Epithelial cell of prostate (primary cell): Measurements from ENCODE around the gene TM6SF1.
A peak's percentile ranks its signal among the peaks of the same experiment; 100 is the strongest.
"Not testable (repeated sequence)": the region's sequence is repeated elsewhere in the genome, so short reads cannot be mapped to it uniquely, and the experiment has no call there.

ENCODE experiments used
- DNase-seq: peaks from one replicate; pipeline ENCODE4 v3.0.0-alpha.2; 2011; ENCODE audit warnings: low read depth, low spot score
- H3K27ac ChIP-seq: fragments of 450-650 bp; 2 replicates; pipeline ENCODE4 v1.5.1; 2017; ENCODE audit warnings: mild to moderate bottlenecking

TM6SF1 gene

DNA sequence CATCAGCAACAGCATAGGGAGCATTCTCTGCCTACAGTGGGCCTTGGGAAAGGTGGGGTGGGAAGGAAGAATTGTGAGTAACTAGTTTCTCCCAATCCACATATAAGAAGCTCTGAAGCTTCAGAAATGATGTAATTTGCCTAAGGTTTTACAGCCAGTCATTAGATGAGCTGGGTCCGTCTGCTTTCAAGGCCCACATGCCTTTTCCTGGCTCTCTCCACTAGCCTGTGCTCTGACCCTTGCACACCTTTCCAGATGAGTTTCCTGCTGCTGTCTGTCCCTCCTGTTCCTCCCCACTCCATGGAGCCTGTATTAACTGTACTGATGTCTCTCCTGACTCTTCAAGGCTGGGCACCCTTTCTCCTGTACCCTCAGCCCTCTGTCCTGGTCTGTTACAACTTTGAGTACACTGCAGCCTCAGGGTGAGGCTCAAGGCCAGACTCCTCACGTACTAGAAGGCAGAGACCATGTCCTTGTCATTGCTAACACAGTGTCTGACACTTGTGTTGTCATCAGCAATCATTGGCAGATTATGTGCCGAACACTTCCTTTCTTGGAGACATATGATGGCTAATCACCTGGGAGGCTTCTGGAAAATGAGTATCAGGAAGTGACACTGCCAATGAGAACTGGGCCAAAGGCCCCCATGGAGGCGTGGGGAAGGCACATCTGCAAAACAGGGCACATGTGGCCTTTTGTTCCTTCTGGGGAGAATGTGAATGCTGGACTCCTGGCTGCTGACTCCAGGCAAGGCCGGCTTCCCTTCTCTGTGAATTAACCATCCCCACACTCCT lies 6.6 kb downstream of the TM6SF1 start:
- no peak for DNase-seq
- no peak overlapping the region for H3K27ac ChIP-seq

DNA sequence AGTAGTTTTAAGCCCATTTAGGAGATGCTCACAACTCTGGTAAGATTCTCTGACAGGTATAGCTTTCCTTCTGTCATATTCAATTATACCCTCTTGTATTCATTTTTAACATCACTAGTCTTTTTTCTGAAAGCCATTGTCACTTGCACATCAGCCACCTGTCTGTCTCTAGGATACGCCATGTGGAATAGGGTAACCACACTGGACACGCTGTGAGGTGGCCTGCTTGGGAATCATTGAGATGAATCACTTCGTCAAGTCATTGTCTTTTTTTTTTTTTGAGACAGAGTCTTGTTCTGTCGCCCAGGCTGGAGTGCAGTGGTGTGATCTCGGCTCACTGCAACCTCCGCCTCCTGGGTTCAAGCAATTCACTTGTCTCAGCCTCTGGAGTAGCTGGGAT lies 7.4 kb downstream of the TM6SF1 start:
- H3K27ac ChIP-seq, result no peak overlapping the region
- DNase-seq, result no peak

DNA sequence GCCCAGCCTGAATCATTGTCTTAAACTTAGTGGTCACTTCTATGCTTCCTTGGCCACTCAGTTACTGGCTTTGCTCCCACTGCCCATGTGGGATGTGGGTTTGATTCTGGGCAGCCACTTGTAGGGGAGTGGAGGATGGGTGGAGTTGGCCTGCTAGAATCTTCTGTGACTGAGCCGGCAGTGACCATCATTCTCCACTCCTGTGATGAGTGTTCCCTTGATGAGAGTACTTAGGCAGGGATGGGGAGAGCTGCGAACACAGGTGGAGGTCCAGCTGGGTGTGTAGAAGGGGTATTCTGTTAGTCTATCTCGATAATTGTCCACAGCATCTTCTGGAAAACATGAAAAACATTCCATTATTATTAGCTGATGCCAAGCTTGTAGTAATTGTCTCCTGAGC lies 8.0 kb downstream of the TM6SF1 start:
- no peak overlapping the region for H3K27ac ChIP-seq
- DNase-seq, result no peak

DNA sequence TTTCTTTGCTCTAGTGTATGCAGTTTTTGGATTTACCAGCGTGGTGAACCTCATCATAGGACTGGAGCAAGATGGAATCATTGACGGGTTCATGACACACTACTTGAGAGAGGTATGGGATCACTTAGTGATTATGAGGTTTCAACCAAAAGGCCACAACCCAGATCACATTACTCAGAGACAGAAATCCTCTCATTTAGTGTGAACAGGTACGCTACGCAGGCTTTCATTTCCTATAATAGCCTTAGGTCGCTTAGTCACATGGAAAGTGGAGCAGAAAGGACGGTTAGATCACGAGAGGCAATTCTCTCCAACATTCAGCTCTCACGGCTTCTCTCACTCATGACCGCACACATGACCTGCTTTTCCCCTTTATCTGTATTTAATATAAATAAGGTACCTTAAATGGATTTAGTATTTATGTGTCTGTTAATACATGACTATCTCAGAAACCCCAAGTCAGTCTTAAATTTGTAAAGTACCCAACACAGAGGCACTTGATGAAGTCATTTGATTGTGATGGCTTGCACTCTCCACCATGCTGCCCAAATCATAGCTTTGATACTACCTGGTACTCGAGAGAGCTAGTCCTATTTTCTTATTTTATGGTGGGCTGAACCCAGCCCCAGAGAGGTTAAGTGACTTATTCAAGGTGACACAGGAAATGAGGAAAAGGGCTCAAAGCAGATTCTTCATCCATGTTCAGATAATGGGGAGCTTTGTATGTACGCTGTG lies 8.6 kb downstream of the TM6SF1 start:
- H3K27ac ChIP-seq, result no peak overlapping the region
- no peak for DNase-seq

DNA sequence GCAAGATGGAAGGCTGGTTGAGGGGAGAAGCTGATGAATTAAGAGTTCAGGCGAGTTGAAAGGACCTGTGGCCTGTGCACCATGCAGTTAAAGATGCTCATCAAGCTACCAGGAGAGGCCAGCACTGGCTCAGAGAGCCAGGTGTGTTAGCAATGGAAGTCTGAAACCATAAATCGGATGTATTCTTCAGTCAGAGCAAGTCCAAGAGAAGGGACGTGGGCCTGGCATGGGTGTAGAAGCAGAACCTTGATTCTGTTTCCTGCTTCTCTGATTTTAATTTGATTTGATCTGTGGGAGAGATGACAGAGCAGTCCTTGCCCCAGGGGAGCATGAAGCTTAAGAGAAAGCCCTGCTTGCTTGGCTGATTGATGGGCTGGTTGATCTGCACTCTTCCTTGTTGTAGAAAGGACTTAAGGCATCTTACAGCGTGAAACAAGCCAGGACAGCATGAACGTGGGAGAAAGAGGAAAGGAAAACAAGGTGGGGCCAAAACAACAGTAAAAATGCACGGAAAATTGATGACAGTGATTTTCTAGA lies 10.9 kb downstream of the TM6SF1 start:
- H3K27ac ChIP-seq, result no peak overlapping the region
- DNase-seq, result no peak

DNA sequence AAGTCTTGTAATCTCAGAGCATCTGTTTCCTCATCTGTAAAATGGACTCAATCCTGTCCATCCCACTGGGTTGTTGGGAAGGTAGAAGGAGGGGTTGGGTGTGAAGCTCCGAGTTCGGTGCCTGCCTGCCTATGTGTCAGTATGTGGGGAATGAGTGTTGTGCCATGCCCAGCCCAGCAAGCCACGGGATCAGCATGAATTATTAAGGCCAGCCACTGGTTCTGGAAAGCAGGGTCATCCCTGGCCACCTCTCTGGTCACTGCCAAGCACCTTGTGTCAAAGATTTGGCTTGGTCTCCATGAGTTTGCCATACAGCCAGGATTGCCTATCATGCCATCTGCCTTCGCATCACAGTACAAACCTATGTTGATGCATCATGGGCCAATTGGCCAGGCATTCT lies 11.5 kb downstream of the TM6SF1 start:
- DNase-seq, result no peak
- no peak overlapping the region for H3K27ac ChIP-seq

DNA sequence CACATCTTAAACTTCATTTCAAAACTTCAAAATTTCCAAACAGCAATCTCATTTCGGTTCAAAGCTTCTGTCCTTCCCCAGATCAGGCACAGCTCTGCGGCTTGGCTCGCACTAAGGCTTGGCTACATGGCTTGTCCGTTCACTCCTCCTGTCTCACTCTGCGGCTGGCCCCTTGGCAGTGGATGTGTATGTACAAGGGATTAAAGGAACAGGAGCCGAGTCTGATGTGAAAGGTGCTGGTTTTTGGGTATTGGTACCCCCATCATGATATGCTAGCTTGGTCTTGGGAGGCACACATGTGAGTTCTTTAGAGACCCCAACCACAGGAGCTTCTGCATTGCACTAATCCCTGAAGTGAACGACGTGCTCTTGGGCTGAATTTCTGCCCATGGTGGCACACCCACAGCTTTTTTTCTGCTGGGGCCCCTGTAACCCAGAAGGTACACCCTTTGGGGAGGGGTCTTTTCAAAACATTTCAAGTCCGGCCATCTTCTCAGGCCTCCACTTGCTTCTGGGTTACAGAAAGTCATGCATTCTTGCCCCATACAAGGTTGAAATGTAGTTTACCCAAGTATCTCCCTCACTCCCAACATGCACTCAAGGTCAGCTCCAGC lies 12.6 kb downstream of the TM6SF1 start:
- DNase-seq, result no peak
- no peak overlapping the region for H3K27ac ChIP-seq

DNA sequence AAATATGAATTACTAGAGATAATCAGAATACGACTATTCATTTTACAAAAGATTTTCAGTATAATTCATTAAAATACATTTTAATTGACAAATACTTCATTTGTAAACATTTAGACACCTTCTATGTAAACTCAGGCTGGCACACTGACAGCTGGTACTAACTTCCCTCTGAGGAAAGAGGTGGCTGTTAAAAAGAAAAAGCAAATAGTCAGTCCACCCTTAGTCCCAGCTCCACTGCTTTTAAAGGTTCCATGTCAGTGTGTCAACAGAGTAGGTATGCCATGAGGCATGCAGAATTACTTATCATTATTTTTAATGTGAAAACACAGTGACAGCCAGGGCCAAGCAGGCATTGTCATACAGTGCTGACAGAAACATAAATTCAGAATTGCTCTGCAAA lies 16.1 kb downstream of the TM6SF1 start:
- H3K27ac ChIP-seq, result no peak overlapping the region
- DNase-seq, result no peak

DNA sequence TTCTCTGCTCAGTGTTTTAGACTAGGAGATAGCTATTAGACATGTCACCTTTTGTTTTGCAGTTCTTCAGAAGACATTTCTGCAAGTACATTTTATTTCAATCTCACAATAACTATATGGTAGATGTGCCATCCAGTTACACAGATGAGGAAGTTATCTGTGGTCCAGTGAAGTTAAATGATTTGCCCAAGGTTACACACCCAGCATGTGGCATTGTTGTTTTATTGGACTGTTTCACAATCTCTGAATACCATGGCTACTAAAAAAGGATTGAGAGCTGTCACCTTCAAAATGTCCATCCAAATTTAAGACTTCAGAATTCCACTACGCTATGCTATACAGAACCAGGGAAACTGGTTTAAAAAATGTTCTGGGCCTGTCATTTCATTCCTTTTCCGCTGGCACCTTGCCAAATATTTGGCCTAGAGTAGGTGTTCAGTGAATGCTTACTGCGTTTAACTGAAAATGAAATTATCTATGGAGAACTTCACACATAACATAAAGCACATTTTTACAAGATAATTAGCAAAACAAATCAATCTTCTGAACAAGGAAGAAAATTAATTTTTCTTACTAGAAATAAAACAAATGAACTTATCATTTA lies 20.2 kb downstream of the TM6SF1 start:
- no peak overlapping the region for H3K27ac ChIP-seq
- no peak for DNase-seq

DNA sequence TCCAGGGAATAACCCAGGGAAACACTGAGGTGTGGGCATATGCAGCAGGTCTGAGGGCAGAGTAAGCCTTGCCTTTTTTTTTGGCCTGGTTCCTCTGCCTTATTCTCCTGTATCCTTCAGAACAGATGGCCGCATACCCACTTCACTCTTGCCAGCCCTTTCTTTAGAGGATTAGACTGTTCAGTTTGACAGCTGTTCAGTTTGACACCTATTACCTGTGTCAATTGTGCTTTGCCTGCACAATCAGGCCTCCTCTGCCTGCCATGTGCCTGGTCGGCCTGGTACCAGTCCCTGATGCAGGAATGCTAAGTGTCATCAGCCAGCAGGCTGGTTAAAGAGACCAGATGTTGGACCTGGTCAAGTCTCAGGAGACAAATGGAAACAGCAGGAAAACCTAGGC lies 22.3 kb downstream of the TM6SF1 start:
- H3K27ac ChIP-seq, result no peak overlapping the region
- no peak for DNase-seq

DNA sequence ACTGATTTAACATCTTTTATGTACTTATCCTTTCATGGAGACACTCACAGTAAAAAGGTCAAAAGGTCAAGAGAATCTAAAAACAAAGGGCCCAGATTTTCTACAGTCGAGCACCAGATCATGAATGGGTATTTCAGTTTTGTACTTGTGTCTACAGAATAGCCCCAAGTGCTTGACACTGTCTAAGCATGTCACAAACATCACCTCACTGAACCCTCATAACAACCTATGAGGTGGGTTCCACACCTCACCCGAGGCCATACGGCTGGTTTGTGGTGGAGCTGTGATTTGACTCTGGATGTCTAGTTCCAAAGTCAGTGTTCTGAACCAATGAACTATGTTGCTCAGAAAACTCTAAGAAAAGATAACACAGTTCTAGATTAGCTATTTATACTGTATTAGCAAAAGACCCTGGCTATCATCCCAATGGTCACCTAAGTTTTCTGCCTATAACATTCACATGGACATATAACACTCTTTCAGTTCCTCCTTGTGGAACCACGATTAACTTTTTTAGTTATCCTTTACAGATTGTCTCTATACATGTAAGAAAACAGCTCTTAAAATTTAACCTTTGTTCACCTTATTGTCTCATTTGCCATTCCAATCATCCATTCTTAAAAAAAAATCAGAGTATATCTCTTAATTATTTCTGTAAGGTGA lies 25.5 kb downstream of the TM6SF1 start:
- DNase-seq, result no peak
- no peak overlapping the region for H3K27ac ChIP-seq

DNA sequence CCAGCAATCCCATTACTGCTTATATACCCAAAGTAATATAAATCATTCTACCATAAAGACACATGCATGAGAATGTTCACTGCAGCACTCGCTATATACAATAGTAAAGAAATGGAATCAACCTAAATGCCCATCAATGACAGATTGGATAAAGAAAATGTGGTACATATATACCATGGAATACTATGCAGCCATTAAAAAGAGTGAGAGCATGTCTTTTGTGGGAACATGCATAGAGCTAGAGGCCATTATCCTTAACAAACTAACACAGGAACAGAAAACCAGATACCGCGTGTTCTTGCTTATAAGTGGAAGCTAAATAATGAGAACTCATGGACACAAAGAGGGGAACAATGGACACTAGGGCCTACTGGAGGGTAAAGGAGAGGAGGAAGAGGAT lies 34.7 kb downstream of the TM6SF1 start:
- H3K27ac ChIP-seq, DNase-seq: not testable (repeated sequence)

DNA sequence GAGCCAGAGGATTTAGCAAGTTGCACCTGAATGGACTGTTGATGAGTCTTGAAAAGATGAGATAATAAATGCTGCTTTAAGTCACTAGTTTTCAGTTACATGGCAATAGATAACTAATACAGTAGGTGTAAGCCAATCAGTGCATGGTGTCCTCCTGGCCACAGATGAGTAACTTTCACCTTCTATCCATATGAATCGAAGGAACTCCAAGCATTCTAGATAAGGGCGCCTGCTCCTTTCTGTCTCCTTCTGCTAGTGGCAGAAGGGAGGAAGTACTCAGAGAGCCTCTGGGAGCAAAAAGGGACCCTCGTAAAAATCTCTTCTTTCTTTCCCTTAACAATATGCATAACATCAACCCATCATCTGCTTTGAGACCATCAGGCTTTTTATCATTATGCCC lies 37.3 kb downstream of the TM6SF1 start:
- no peak overlapping the region for H3K27ac ChIP-seq
- DNase-seq, result no peak

DNA sequence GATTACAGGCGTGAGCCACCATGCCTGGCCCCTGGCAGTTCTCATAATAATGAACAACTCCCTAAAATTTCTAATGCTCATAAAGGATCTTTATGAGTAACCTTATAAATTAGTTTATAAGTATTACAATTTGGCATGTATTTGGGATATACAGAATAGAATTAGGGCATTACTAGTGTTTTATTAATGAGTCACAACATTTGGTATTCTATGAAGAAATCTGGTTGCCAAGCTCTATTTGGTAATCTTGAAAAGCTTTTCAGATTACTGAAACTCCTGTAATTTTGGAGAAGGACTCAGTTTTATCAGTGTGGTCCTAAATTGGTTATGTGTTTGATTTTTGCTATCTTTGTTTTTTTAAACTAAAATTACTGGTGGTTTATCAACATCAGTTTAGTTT lies 45.8 kb downstream of the TM6SF1 start:
- no peak overlapping the region for H3K27ac ChIP-seq
- DNase-seq, result no peak

DNA sequence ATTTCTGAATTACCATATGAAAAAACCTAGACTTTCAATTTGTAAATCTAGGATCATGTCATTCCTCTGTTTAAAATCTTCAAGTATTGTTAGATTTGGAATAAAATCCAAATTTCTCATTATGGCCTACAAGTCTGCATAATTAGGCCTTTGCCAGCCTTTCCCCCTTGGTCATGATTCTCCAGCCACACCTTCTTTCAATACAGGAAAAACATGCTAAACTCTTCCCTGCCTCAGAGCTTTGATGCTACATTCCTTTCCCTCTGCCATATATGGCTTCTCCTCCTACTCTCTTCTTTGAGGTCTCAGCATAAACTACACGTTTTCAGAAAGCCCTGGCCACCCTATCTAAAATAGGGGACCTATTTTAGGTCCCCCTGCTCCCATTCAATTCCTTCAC lies 48.5 kb downstream of the TM6SF1 start:
- no peak overlapping the region for H3K27ac ChIP-seq
- no peak for DNase-seq

DNA sequence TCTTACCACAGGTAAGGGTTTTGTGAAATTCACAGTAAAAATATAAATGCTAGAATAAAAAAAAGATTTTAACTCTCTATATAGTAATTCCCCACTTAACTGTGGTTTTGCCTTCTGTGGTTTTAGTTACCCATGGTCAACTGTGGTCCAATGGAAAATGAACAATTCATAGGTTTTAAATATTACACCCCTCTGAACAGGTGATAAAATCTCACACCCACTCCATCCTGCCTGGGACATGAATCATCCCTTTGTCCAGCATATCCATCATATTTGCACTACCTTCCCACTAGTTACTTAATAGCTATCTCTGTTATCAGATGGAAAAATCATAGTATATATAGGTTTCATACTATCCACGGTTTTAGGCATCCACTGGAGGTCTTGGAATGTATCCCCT lies 50.9 kb downstream of the TM6SF1 start:
- DNase-seq, result peak; percentile 33
- no peak overlapping the region for H3K27ac ChIP-seq

DNA sequence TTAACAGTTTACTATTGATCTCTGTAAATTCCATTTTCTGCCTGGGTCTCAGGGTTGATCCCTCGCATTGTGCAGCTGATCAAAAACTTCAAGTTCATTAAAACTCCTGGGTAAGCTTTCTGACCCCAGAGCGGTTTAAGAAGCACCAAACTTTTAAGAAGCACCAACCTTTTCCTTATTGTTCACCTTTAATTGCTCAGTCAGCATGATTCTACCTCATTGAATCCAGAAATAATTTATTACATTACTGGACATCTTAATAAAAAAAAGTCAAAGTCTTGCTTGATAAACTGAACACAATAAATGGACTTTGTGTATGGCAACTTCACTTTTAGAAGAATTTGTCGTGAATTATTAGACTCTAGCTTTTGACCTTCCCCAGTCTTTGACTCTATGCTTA lies 53.3 kb downstream of the TM6SF1 start:
- H3K27ac ChIP-seq, result no peak overlapping the region
- DNase-seq, result no peak

DNA sequence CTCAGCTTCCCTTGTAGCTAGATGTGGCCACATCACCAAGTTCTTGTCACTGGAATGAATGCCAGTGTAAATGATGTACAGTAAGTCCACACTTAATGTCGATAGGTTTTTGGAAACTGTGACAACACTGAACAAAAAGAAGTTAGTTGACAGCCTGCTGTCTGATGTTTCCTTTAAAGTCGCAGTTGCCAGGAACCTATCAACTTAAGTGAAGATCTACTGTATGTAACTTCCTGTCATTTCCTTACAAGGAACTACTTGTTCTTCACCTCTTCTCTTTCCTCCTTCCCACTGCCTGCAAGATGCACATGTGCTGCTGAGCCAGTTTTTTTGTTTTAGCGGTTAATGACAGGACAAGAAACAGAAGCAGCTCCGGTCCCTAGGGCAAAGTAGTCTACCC lies 55.6 kb downstream of the TM6SF1 start:
- DNase-seq, result no peak
- no peak overlapping the region for H3K27ac ChIP-seq

DNA sequence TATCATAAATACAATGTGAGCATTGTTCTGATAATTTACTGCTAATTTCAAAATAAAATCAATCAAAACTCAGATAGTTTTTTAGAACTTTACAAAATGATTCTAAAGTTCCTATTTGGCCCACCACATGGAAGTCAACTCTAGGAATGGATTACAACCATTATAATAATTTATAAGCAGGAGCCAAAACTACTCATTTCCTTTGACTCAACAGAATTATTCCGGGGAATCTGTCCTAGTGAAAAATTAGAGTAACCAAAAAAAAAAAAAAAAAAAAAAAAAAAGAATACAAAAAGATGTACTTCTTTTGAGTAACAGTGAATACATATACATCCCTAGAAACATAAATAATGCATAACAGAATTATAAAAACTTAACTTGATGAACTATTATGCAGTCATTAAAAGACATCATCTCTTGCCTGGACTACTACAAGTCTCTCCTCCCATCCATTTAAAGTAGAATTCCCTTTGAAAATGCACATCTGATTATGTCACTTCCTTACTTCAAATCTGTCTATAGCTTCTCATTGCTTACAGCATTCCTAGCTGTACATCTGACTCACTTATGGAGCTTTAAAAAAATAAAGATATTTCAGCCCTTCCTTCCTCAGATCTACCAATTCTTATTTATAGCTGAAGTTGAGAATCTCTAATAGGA lies 56.8 kb downstream of the TM6SF1 start:
- no peak for DNase-seq
- H3K27ac ChIP-seq, result peak overlapping the region; percentile 41
